HepG2 (cell line): ENCODE data around the gene TXNDC12. TPM values are rescaled to one million over a fixed set of nuclear protein-coding genes. Genes with fewer than 3 reads are reported as not detected.

ENCODE experiments used
- FLYWCH1 ChIP-seq: sonication (generic); formaldehyde crosslinking; IDR thresholded peaks from 2 replicates; pipeline ENCODE4 v1.8.1; 2023; ENCODE audit warnings: mild to moderate bottlenecking, missing genetic modification reagents
- FOXK1 ChIP-seq: sonication (generic); formaldehyde crosslinking; IDR thresholded peaks from 2 replicates; pipeline ENCODE4 v1.4.0; 2020; ENCODE audit warnings: low read depth, missing genetic modification reagents, borderline replicate concordance
- GPN1 ChIP-seq: sonication (generic); formaldehyde crosslinking; IDR thresholded peaks from 2 replicates; pipeline ENCODE4 v1.5.1; 2020; ENCODE audit warnings: missing genetic modification reagents, borderline replicate concordance
- HOXA3 ChIP-seq: sonication (generic); formaldehyde crosslinking; IDR thresholded peaks from 2 replicates; pipeline ENCODE4 v1.5.0; 2020; ENCODE audit warnings: missing genetic modification reagents
- RNF2 ChIP-seq: fragments of 450-650 bp; conservative IDR thresholded peaks from 2 replicates; pipeline ENCODE4 v1.6.1; 2016; ENCODE audit warnings: low read depth
- ZKSCAN1 ChIP-seq: fragments of 150-350 bp; IDR thresholded peaks from 2 replicates; pipeline ENCODE4 v1.6.1; 2014; ENCODE audit warnings: low read length
- ZNF260 ChIP-seq: sonication (generic); formaldehyde crosslinking; IDR thresholded peaks from 2 replicates; pipeline ENCODE4 v1.4.0; 2020; ENCODE audit warnings: missing genetic modification reagents, low read depth, mild to moderate bottlenecking, borderline replicate concordance
- ZNF329 ChIP-seq: sonication (generic); formaldehyde crosslinking; IDR thresholded peaks from 2 replicates; pipeline ENCODE4 v1.9.0; 2021; ENCODE audit warnings: low read depth, mild to moderate bottlenecking, missing genetic modification reagents
- ZNF451 ChIP-seq: sonication (generic); formaldehyde crosslinking; IDR thresholded peaks from 2 replicates; pipeline ENCODE4 v1.5.0; 2020; ENCODE audit warnings: mild to moderate bottlenecking, missing genetic modification reagents
- ZNF589 ChIP-seq: sonication (generic); formaldehyde crosslinking; conservative IDR thresholded peaks from 2 replicates; pipeline ENCODE4 v1.8.0; 2022; ENCODE audit warnings: mild to moderate bottlenecking, moderate library complexity, missing genetic modification reagents
- ZNF749 ChIP-seq: sonication (generic); formaldehyde crosslinking; IDR thresholded peaks from 2 replicates; pipeline ENCODE4 v1.8.0; 2022; ENCODE audit warnings: mild to moderate bottlenecking, missing genetic modification reagents, moderate library complexity, borderline replicate concordance
- ZNF773 ChIP-seq: sonication (generic); formaldehyde crosslinking; IDR thresholded peaks from 2 replicates; pipeline ENCODE4 v1.4.0; 2020; ENCODE audit warnings: missing genetic modification reagents, borderline replicate concordance
- ZNF83 ChIP-seq: sonication (generic); formaldehyde crosslinking; IDR thresholded peaks from 2 replicates; pipeline ENCODE4 v1.4.0; 2020; ENCODE audit warnings: missing genetic modification reagents, mild to moderate bottlenecking, borderline replicate concordance
- ZZZ3 ChIP-seq: sonication (generic); formaldehyde crosslinking; IDR thresholded peaks from 2 replicates; pipeline ENCODE4 v1.4.0; 2020; ENCODE audit warnings: missing genetic modification reagents, mild to moderate bottlenecking, borderline replicate concordance
- polyA plus RNA-seq, 8 experiments: library from polyadenylated mRNA; depleted of rRNA in 3 of 8; stranded (reverse) in 7 of 8; unstranded in 1 of 8; fragments of >200 nt; fragmentation: Illumina TruSeq in 4 of 8; extraction: Trizol in 4 of 8; gene quantifications; 2 replicates each; pipeline versions ENCODE4 v1.2.1 to v1.2.3, GENCODE V29; 2011 to 2016; ENCODE audit warnings: low read depth in 4 of 8, missing spikeins in 1 of 8, mixed read lengths in 1 of 8; ENCODE audit not compliant: insufficient read depth in 1 of 8
- total RNA-seq, 5 experiments: library from RNA; depleted of rRNA; stranded (reverse); fragments of >200 nt; fragmentation: Illumina TruSeq; extraction: Trizol; gene quantifications; 2 replicates each; pipeline ENCODE4 v1.2.3, GENCODE V29; 2016; ENCODE audit warnings: low read depth in 1 of 5
- TF ChIP-seq, protein P1 (sequence below): sonication (generic); formaldehyde crosslinking; conservative IDR thresholded peaks from 2 replicates; pipeline ENCODE4 v1.8.0; 2022; ENCODE audit warnings: missing genetic modification reagents
- TF ChIP-seq, protein P2 (sequence below): sonication (generic); formaldehyde crosslinking; IDR thresholded peaks from 2 replicates; pipeline ENCODE4 v1.5.0; 2020; ENCODE audit warnings: missing genetic modification reagents
- TF ChIP-seq, protein P3 (sequence below): sonication (generic); formaldehyde crosslinking; IDR thresholded peaks from 2 replicates; pipeline ENCODE4 v1.5.0; 2020; ENCODE audit warnings: missing genetic modification reagents, mild to moderate bottlenecking, borderline replicate concordance
- TF ChIP-seq, protein P4 (sequence below): sonication (generic); formaldehyde crosslinking; IDR thresholded peaks from 2 replicates; pipeline ENCODE4 v1.4.0; 2020; ENCODE audit warnings: mild to moderate bottlenecking, missing genetic modification reagents
- TF ChIP-seq, protein P5 (sequence below): sonication (generic); formaldehyde crosslinking; IDR thresholded peaks from 2 replicates; pipeline ENCODE4 v1.5.0; 2020; ENCODE audit warnings: missing genetic modification reagents
- TF ChIP-seq, protein P6 (sequence below): sonication (generic); formaldehyde crosslinking; IDR thresholded peaks from 2 replicates; pipeline ENCODE4 v1.8.1; 2022; ENCODE audit warnings: low read depth, mild to moderate bottlenecking, missing genetic modification reagents

TXNDC12 gene
- total and polyA plus RNA-seq, 2 of the 13 experiments (the other 11 are each of a cell fraction or from before 2014, with no cell fraction given), result 65.6 to 67.2 TPM

DNA sequence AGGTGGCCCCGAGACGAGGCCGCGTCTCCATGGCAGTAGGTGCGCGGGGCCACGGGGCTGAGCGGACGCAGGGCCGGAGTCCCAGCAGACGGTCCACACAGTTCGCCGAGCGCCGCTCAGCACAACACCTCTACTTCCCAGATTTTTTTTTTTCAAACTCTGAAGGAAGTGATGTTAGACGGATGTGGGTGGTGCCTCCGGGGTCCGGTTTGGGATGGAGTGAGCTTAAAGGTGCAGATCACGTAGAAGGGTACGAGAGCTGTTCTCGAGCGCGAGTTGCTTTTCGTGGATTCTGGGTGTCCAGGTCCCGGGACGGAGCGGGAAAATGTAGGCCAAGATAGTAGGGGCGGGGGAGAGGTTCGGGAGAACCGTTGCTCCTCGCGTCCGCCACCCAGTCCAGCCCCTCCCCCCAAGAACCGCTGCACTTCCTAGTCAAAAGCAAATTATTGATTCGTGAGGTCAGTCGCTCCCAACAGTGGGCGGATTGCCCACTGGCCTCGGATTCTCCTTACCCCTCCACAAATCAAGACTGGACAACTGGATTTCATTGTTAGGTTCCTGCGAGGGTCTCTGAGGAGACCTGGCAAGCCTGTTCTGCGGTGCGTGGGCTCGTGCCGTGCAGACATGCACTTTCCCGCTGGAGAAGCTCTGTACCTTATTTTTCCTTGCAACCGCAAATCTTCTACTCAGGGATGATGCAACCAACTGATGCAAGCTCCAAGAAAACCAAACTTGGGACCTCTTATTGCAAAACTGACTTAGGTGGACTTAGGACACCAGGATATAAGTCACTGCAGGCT lies at the start of gene TXNDC12 (continued):
- TF ChIP-seq, protein P1, sequence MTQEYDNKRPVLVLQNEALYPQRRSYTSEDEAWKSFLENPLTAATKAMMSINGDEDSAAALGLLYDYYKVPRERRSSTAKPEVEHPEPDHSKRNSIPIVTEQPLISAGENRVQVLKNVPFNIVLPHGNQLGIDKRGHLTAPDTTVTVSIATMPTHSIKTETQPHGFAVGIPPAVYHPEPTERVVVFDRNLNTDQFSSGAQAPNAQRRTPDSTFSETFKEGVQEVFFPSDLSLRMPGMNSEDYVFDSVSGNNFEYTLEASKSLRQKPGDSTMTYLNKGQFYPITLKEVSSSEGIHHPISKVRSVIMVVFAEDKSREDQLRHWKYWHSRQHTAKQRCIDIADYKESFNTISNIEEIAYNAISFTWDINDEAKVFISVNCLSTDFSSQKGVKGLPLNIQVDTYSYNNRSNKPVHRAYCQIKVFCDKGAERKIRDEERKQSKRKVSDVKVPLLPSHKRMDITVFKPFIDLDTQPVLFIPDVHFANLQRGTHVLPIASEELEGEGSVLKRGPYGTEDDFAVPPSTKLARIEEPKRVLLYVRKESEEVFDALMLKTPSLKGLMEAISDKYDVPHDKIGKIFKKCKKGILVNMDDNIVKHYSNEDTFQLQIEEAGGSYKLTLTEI (CRISPR knock-in tag), result no peak
- TF ChIP-seq, protein P2, sequence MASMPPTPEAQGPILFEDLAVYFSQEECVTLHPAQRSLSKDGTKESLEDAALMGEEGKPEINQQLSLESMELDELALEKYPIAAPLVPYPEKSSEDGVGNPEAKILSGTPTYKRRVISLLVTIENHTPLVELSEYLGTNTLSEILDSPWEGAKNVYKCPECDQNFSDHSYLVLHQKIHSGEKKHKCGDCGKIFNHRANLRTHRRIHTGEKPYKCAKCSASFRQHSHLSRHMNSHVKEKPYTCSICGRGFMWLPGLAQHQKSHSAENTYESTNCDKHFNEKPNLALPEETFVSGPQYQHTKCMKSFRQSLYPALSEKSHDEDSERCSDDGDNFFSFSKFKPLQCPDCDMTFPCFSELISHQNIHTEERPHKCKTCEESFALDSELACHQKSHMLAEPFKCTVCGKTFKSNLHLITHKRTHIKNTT (CRISPR knock-in tag), result no peak
- TF ChIP-seq ZKSCAN1 (no peak), ZNF451 (CRISPR knock-in tag) (no peak), FLYWCH1 (0 out of 2 replicates have a peak, but pooled peaks have one; percentile 22), RNF2 (0 out of 2 replicates have a peak, but pooled peaks have one; percentile 27), ZNF773 (CRISPR knock-in tag) (no peak), ZNF589 (CRISPR knock-in tag) (0 out of 2 replicates have a peak, but pooled peaks have one; percentile 64), ZZZ3 (CRISPR knock-in tag) (no peak; the same call in 1 of the 2 replicates), ZNF749 (CRISPR knock-in tag) (no peak), ZNF83 (no peak), HOXA3 (CRISPR knock-in tag) (peak; percentile 78), ZNF329 (peak; percentile 62; the same call in 1 of the 2 replicates), GPN1 (CRISPR knock-in tag) (no peak), ZNF260 (CRISPR knock-in tag) (no peak), FOXK1 (peak; percentile 35; the same call in 1 of the 2 replicates)
- TF ChIP-seq, protein P3, sequence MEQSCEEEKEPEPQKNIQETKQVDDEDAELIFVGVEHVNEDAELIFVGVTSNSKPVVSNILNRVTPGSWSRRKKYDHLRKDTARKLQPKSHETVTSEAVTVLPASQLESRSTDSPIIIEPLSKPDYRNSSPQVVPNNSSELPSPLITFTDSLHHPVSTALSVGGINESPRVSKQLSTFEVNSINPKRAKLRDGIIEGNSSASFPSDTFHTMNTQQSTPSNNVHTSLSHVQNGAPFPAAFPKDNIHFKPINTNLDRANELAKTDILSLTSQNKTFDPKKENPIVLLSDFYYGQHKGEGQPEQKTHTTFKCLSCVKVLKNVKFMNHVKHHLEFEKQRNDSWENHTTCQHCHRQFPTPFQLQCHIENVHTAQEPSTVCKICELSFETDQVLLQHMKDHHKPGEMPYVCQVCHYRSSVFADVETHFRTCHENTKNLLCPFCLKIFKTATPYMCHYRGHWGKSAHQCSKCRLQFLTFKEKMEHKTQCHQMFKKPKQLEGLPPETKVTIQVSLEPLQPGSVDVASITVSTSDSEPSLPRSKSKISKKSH (CRISPR knock-in tag), result peak; percentile 65; the same call in 1 of the 2 replicates
- TF ChIP-seq, protein P4, sequence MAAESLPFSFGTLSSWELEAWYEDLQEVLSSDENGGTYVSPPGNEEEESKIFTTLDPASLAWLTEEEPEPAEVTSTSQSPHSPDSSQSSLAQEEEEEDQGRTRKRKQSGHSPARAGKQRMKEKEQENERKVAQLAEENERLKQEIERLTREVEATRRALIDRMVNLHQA, result no peak
- TF ChIP-seq, protein P5, sequence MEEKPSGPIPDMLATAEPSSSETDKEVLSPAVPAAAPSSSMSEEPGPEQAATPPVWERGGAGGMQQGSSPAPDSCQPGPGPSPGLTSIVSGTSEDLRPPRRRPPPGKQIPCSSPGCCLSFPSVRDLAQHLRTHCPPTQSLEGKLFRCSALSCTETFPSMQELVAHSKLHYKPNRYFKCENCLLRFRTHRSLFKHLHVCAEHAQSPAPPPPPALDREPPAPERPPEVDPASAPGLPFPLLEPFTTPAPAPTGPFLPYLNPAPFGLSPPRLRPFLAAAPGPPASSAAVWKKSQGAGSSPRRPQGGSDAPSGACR, result peak; percentile 66
- TF ChIP-seq, protein P6, sequence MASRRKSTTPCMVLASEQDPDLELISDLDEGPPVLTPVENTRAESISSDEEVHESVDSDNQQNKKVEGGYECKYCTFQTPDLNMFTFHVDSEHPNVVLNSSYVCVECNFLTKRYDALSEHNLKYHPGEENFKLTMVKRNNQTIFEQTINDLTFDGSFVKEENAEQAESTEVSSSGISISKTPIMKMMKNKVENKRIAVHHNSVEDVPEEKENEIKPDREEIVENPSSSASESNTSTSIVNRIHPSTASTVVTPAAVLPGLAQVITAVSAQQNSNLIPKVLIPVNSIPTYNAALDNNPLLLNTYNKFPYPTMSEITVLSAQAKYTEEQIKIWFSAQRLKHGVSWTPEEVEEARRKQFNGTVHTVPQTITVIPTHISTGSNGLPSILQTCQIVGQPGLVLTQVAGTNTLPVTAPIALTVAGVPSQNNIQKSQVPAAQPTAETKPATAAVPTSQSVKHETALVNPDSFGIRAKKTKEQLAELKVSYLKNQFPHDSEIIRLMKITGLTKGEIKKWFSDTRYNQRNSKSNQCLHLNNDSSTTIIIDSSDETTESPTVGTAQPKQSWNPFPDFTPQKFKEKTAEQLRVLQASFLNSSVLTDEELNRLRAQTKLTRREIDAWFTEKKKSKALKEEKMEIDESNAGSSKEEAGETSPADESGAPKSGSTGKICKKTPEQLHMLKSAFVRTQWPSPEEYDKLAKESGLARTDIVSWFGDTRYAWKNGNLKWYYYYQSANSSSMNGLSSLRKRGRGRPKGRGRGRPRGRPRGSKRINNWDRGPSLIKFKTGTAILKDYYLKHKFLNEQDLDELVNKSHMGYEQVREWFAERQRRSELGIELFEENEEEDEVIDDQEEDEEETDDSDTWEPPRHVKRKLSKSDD (CRISPR knock-in tag), result no peak
